Measurements from ENCODE around the gene ATG12.

DNA sequence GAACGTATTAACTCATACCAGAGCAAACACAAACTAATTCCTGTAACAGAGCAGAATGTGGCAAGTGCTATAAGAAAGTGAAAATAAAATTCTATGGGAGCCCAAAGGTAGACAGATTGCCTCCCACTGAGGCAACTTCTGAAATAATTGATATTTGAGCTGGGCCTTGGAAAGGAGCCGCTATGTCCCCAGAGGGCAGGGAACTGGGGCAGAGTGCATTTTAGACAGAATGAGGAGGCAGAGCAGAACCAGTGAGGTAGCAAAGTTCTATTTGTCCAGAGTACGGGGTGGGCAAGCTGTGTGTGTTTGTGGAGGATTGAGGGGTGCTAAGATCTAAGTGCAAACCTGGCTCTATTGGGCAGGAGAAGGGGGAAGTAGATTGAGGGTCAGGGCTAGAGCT is 44.7 kb downstream of the ATG12 start:
- TF ChIP-seq, protein P1, sequence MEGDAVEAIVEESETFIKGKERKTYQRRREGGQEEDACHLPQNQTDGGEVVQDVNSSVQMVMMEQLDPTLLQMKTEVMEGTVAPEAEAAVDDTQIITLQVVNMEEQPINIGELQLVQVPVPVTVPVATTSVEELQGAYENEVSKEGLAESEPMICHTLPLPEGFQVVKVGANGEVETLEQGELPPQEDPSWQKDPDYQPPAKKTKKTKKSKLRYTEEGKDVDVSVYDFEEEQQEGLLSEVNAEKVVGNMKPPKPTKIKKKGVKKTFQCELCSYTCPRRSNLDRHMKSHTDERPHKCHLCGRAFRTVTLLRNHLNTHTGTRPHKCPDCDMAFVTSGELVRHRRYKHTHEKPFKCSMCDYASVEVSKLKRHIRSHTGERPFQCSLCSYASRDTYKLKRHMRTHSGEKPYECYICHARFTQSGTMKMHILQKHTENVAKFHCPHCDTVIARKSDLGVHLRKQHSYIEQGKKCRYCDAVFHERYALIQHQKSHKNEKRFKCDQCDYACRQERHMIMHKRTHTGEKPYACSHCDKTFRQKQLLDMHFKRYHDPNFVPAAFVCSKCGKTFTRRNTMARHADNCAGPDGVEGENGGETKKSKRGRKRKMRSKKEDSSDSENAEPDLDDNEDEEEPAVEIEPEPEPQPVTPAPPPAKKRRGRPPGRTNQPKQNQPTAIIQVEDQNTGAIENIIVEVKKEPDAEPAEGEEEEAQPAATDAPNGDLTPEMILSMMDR (IDR thresholded peaks at IDR 0.05), result no peak
- TF ChIP-seq POLR2A (IDR thresholded peaks at IDR 0.05) (no peak), POLR2AphosphoS5 (IDR thresholded peaks at IDR 0.05) (no peak), EP300 (IDR thresholded peaks at IDR 0.05) (no peak)
